Stimulated activated CD8-positive, alpha-beta memory T cell treated with anti-CD3 and anti-CD28 coated beads, Interleukin-12 subunit alpha, Interleukin-12 subunit beta, amount 100 ng/mL, for 24 hours (primary cell): Measurements from ENCODE around the gene ARPC4.
"Not testable (repeated sequence)": the region's sequence is repeated elsewhere in the genome, so short reads cannot be mapped to it uniquely, and the experiment has no call there.

Experiments
- DNase-seq: peaks from one replicate; pipeline ENCODE4 v3.0.0-alpha.2; 2020; ENCODE audit errors: extremely low read depth

Gene ARPC4

GRCh38 chr3:9820946-9821345, 28.1 kb downstream of the ARPC4 start:
- DNase-seq, result no peak

GRCh38 chr3:9825451-9826040, 32.7 kb downstream of the ARPC4 start:
- no peak for DNase-seq

- DNase-seq, result no peak
Observed at GRCh38 chr3:9826815-9827573, 34.1 kb downstream of the ARPC4 start.

- DNase-seq, result no peak
Observed at GRCh38 chr3:9828801-9829755, 36.2 kb downstream of the ARPC4 start.

GRCh38 chr3:9831253-9831652, 38.4 kb downstream of the ARPC4 start:
- no peak for DNase-seq

- DNase-seq, result no peak
Observed at GRCh38 chr3:9833078-9833477, 40.2 kb downstream of the ARPC4 start.

GRCh38 chr3:9834520-9835380, 41.9 kb downstream of the ARPC4 start:
- DNase-seq, result no peak

GRCh38 chr3:9837701-9838582, 45.1 kb downstream of the ARPC4 start:
- DNase-seq, result no peak

GRCh38 chr3:9838856-9839255, 46.0 kb downstream of the ARPC4 start:
- DNase-seq, result no peak

GRCh38 chr3:9841015-9841414, 48.1 kb downstream of the ARPC4 start:
- DNase-seq, result no peak

- DNase-seq, result peak; percentile 84
Observed at GRCh38 chr3:9843715-9844438, 51.0 kb downstream of the ARPC4 start, which contains the start of gene RPUSD3. TSS of gene RPUSD3 (minus strand) at chr3:9844008. CDS start at chr3:9843990, 18 bp downstream.

GRCh38 chr3:9846231-9846630, 53.3 kb downstream of the ARPC4 start:
- no peak for DNase-seq

GRCh38 chr3:9846931-9847488, 54.1 kb downstream of the ARPC4 start:
- DNase-seq, result no peak

GRCh38 chr3:9847870-9848269, 55.0 kb downstream of the ARPC4 start:
- not testable (repeated sequence) for DNase-seq

GRCh38 chr3:9848860-9849259, 56.0 kb downstream of the ARPC4 start:
- not testable (repeated sequence) for DNase-seq

- not testable (repeated sequence) for DNase-seq
Observed at GRCh38 chr3:9851383-9851782, 58.5 kb downstream of the ARPC4 start.

- not testable (repeated sequence) for DNase-seq
Observed at GRCh38 chr3:9851926-9852325, 59.0 kb downstream of the ARPC4 start.

- DNase-seq, result no peak
Observed at GRCh38 chr3:9852528-9852927, 59.6 kb downstream of the ARPC4 start.

- DNase-seq, result not testable (repeated sequence)
Observed at GRCh38 chr3:9854291-9854940, 61.5 kb downstream of the ARPC4 start.
